Measurements from ENCODE around the gene DDX47.
"Not testable (repeated sequence)": the region's sequence is repeated elsewhere in the genome, so short reads cannot be mapped to it uniquely, and the experiment has no call there.

DDX47 gene

DNA sequence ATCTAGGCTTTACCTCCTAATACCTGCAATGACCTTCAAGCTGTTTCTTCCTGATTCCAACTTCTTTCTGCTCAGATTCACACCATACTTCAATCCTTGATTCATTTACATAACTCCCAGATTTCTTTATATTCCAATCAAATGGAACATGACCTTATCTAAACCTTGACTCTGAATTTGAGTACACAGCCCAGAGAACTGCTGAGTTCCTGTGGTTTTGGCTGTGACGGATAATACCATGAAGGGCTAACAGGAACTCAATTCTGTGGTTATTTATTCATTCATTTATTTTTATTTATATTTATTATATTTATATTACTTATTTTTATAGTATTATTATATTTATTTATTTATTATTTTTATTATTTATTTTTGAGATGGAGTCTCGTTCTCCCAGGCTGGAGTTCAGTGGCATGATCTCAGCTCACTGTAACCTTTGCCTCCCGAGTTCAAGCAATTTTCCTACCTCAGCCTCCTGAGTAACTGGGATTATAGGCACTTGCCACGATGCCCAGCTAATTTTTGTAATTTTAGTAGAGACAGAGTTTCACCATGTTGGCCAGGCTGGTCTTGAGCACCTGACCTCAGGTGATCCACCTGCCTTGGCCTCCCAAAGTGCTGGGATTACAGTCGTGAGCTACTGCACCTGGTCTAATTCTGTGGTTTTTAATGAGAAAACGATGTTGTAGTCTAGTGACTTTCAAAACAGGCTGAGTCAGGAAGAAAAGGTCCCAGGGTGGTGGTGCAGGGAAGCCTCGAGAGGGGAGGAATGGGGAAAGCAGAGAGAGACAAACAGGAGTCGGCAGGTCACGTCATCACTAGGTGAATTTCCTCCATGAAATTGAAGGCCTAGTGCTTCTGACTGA lies 16.0 kb upstream of the DDX47 start:
- no peak for DNase-seq (ENCODE audit: low read depth, low spot score)

- DNase-seq (ENCODE audit: low read depth, low spot score), result no peak
Measured at GRCh38 chr12:12797794-12798152, 15.4 kb upstream of the DDX47 start.

GRCh38 chr12:12798480-12798879 lies 14.7 kb upstream of the DDX47 start:
- DNase-seq (ENCODE audit: low read depth, low spot score), result no peak

DNA sequence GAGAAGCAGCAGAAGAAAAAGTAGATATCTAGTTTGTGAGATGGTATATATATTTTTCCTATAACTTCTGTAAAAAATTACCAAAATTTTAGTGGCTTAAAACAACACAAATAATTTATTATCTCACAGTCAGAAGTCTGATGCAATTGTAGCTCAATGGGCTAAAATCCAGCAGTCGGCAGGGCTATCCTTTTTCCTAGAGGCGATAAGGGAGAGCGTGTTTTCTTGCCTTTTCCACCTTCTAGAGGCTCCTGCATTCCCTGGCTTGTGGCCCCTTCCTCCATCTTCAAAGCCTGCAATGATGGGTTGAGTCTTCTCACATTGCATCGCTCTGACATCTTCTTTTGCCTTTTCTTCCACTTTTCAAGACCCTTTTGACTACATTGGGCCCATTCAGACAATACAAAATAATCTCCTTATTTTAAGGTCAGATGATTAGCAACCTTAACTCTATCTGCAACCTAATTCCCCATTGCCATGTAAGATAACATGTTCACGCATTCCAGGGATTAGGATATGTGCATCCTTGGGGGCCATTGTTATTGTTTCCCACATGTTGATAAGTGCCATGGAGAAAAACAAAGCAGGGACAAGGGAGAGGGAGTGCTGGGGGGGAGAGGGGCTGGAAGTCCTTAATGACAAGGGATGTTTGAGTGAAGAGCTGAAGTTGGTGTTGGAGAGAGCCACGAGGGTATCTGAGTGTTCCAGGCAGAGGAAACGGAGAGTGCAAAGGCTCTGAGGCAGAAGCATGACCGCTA lies 13.8 kb upstream of the DDX47 start:
- no peak for DNase-seq (ENCODE audit: low read depth, low spot score)

DNA sequence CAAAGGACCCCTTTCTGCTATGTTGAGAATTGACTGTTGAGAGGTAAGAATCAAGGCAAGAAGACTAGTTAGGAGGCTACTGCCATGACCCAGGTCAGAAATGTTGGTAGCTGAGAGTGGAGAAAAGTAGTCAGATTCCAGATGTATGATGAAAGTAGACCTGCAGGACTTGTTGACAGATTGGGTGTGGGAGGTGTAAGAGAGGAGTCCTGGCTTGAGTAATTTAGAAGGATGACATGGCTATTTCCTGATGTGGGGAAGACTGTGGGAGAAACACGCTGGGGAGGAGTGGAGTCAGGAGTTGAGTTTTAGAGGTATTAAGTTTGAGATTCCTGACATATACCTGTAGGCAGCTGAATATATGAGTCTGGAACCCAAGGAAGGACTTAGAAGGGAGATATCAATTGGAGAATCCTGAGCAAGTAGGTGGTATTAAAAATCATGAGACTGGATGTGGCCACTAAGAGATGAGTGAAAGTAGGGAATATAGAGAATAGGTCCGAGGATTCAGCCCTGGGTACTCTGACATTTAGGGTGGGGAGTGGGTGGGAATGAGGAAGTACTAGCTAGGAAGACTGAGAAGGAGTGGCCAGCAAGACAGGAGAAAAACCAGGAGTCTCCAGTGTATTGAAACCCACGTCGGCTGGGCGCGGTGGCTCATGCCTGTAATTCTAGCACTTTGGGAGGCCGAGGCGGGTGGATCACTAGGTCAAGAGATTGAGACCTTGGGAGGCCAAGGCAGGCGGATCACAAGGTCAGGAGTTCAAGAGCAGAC lies 12.6 kb upstream of the DDX47 start:
- DNase-seq (ENCODE audit: low read depth, low spot score), result no peak

DNA sequence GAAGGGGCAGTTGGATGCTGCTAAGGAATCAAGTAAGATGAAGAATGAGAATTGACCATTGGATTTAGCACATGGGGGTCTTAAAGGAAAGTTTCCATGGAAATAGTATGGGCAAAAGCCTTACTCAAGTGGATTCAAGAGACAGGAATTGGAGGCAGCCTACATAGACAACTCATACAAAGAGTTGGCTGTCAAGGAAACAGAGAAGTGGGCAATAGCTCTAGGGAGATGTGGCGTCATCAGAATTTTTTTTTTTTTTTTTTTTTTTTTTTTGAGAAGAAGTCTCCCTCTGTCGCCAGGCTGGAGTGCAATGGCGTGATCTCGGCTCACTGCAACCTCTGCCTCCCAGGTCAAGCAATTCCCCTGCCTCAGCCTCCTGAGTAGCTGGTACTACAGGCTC lies 11.5 kb upstream of the DDX47 start:
- not testable (repeated sequence) for DNase-seq (ENCODE audit: low read depth, low spot score)

DNA sequence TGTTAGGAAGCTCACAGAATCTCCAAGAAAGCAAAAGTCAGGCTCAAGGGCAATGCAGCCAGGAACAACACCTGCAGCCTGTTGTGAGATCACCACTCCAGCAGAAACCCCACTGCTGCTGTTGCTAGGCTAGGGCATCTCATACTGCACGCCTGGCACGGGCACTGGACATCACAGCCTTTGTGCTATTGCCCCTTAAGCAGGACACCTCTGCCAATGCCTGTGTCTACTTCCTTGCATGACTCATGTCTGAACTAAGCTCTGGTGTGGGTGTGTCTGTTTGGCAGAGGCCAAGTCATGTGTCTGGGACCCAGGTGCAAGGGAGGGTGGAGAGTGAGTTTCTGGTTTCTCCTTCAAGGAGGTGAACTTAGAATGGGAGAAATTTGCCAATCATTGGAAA lies 10.0 kb upstream of the DDX47 start:
- no peak for DNase-seq (ENCODE audit: low read depth, low spot score)

GRCh38 chr12:12804011-12804410 lies 9.1 kb upstream of the DDX47 start:
- no peak for DNase-seq (ENCODE audit: low read depth, low spot score)

DNA sequence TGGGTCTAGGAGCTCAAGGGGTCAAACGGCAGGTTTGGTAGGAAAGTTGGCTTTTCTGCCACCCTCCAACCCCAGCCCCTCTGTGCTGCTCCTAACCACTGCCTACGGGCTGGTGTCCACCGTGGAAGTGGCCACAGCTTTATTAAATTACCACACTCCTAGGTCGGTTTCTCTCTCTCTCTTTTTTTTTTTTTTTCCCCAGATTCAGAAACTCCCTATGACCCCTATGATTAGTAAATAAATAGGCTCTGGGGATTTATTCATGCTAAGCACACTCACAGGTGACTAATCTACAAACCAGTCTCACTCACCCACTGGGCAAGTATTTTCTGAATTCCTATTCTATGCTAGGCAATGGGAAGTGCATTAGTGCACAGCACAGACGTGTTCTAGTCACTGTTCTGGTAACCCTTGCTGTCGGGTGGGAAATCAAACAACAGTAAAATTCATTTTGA lies 8.7 kb upstream of the DDX47 start:
- no peak for DNase-seq (ENCODE audit: low read depth, low spot score)

DNA sequence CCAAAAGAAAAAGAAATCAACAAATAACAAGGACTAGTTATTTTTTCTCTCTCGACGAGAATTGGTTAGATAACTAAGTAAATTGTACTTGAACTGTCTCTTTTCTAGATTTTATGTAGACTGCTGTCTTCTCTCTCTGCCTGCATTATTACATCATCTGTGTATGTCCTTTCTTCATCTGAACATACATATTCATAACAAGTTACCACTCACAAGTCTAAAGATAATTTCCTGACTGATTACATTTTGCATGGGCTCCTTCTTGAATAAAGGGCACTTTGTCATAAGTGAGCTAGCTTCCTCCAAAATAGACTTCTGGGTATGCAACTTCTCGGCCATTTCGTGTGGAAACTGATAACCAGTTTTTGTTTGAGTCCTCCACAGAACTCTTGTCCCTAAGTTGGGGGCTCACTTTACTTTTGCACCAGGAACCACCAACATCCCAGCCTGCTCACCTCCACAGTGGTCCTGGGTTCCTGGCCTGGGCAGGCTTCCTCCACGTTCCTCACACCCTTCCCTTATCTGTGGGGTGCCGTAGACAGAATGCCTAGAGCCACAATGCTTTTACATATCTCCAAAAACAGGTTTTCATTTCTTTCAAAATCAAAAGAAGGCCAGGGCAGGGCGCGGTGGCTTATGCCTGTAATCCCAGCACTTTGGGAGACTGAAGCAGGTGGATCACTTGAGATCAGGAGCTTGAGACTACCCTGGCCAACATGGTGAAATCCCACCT lies 6.2 kb upstream of the DDX47 start:
- no peak for DNase-seq (ENCODE audit: low read depth, low spot score)

GRCh38 chr12:12807517-12807903 lies 5.6 kb upstream of the DDX47 start:
- not testable (repeated sequence) for DNase-seq (ENCODE audit: low read depth, low spot score)

DNA sequence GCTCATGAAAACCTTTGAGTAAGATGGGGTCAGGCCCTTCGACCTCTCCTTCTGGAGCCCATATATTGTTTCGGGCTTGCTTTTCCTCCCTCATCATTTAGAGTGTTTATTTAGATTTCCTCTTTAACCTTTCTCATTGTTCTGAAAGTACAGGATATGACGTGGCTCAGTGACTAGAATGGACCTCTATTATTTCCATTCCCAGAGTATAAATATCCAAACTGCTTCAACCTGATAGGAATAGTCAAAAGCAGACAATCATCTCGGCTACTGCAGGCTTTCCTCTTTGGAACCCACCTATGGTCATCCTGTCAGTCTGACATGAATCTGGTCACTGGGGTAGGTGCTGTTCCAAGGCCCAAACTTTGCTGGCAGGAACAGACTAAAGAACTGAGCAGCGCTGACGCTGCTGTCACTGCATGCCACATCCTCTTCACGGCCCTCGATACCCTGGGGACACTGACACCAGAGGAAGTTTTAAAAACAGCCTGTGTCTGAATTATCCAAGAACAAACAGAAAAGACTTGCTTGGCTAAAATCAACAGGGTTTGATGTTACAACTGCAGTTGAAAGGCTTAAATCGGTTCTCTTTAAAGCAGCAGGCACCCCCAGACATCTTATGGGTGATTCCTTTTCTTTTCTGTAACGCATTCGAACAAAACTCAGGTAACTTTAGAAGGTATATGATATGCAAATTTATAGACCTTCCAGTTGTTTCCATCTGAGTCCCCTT lies 5.0 kb upstream of the DDX47 start:
- DNase-seq (ENCODE audit: low read depth, low spot score), result no peak

DNA sequence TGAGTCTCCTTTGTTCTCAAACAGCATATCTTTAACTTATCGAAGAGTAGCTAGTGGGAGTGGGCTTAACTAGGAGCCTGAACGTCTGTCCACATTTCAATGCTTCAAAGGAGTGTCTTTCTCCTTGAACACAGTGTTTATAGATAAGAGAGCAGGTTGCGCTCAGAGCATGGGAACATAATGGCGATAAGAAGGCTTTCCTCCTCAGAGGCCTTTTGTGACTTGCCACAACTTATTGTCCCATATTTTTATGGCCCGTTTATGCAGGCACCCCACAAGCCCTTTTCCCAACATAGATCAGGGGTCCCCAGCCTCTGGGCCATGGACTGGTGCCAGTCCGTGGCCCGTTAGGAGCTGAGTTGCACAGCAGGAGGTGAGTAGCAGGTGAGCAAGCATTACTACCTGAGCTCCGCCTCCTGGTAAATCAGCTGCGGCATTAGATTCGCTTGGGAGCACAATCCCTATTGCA lies 2.6 kb upstream of the DDX47 start:
- DNase-seq (ENCODE audit: low read depth, low spot score), result no peak

DNA sequence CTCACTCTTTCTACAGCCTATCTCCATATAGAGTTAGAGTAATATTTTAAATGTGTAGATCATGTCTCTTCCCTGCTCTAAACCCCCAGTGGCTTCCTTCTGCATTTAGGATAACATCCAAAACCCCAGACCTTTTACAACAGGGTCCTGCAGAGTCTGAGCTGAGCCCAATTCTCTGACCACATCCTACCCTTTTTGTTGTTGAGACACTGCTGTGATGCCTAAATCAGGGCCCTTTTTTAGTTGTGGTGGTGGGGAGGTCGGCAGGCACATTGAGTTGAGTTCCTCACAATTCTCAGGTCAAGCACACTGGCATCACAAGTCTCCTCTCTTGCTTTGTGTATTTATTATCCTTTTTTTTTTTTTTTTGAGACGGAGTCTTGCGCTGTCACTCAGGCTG lies 1.8 kb upstream of the DDX47 start:
- DNase-seq (ENCODE audit: low read depth, low spot score), result no peak

GRCh38 chr12:12812174-12812573 lies 972 bp upstream of the DDX47 start:
- no peak for DNase-seq (ENCODE audit: low read depth, low spot score)

- no peak for DNase-seq (ENCODE audit: low read depth, low spot score)
Measured at GRCh38 chr12:12812618-12813119, 477 bp upstream of the DDX47 start.

DNA sequence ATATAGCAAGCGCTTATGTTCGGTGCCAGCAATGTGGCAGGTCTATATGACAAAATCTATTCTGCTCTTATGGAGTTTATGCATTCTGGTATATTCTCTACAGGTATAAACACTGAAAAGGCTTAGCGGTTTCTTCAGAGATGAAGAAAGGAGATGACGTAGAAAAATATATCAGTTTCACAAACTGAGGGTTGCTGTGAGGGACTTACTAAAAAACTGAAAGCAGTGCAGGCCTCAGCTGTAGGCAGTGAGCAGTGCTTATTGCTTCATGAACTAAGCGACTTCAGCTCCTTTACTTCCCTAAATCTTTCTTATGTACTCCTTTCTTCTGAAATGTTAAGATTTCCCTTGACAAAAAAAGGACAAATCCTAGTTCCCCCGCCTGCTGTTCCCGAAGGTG lies 4.5 kb downstream of the DDX47 start:
- DNase-seq (ENCODE audit: low read depth, low spot score), result no peak

DNA sequence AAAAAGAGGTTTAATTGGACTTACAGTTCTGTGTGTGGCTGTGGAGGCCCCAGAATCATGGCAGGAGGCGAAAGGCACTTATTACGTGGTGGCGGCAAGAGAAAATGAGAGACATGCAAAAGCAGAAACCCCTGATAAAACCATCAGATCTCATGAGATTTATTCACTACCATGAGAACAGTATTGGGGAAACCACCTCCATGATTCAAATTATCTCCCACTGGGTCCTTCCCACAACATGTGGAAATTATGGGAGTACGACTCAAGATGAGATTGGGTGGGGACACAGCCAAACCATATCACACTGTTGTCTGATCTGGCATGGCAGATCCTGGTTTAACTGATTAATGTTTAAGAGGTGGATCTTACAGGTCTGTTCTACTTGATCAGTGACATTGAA lies 5.6 kb downstream of the DDX47 start:
- DNase-seq (ENCODE audit: low read depth, low spot score), result no peak

- DNase-seq (ENCODE audit: low read depth, low spot score), result no peak
Measured at GRCh38 chr12:12819221-12819620, 6.1 kb downstream of the DDX47 start.

GRCh38 chr12:12819752-12820311 lies 6.7 kb downstream of the DDX47 start:
- DNase-seq (ENCODE audit: low read depth, low spot score), result no peak

Data from activated naive CD8-positive, alpha-beta T cell treated with anti-CD3 and anti-CD28 coated beads, Interleukin-2, amount 50 U/mL, for 16 hours (primary cell).